ENCODE data around the gene CDHR5.

CDHR5 gene

GRCh38 chr11:611001-611996, 13.5 kb downstream of the CDHR5 start:
- no peak for DNase-seq
- Histone ChIP-seq H3K4me3 (ENCODE audit: low read depth, low read length) (no peak overlapping the region), H3K27me3 (ENCODE audit: insufficient read depth, low read depth, severe bottlenecking) (no peaks in the 10 kb centered on the region), H3K9me3 (ENCODE audit: severe bottlenecking) (no peaks in the 10 kb centered on the region), H3K36me3 (peaks cover 81% of the 10 kb centered on the region), H3K27ac (no peak overlapping the region)
- no peak for TF ChIP-seq CTCF (IDR thresholded peaks at IDR 0.05; ENCODE audit: low read depth, low read length)

- DNase-seq: no peak
- no peaks in the 10 kb centered on the region for H3K9me3 ChIP-seq (ENCODE audit: severe bottlenecking)
- no peak overlapping the region for H3K4me3 ChIP-seq (ENCODE audit: low read depth, low read length)
- peaks cover 87% of the 10 kb centered on the region for H3K36me3 ChIP-seq
- H3K27me3 ChIP-seq (ENCODE audit: insufficient read depth, low read depth, severe bottlenecking): no peaks in the 10 kb centered on the region
- no peak overlapping the region for H3K27ac ChIP-seq
- TF ChIP-seq CTCF (IDR thresholded peaks at IDR 0.05; ENCODE audit: low read depth, low read length): no peak
These were observed 14.5 kb downstream of the CDHR5 start for GRCh38 chr11:610146-610801.

GRCh38 chr11:609341-609811, 15.4 kb downstream of the CDHR5 start:
- H3K27ac ChIP-seq: no peak overlapping the region
- no peak overlapping the region for H3K4me3 ChIP-seq (ENCODE audit: low read depth, low read length)
- no peak for TF ChIP-seq CTCF (IDR thresholded peaks at IDR 0.05; ENCODE audit: low read depth, low read length)
- peaks cover 90% of the 10 kb centered on the region for H3K36me3 ChIP-seq
- H3K9me3 ChIP-seq (ENCODE audit: severe bottlenecking): no peaks in the 10 kb centered on the region
- DNase-seq: no peak
- H3K27me3 ChIP-seq (ENCODE audit: insufficient read depth, low read depth, severe bottlenecking): no peaks in the 10 kb centered on the region

GRCh38 chr11:608791-609251, 15.9 kb downstream of the CDHR5 start:
- no peak overlapping the region for H3K4me3 ChIP-seq (ENCODE audit: low read depth, low read length)
- H3K27ac ChIP-seq: no peak overlapping the region
- no peaks in the 10 kb centered on the region for H3K9me3 ChIP-seq (ENCODE audit: severe bottlenecking)
- no peak for DNase-seq
- H3K36me3 ChIP-seq: peaks cover 95% of the 10 kb centered on the region
- H3K27me3 ChIP-seq (ENCODE audit: insufficient read depth, low read depth, severe bottlenecking): no peaks in the 10 kb centered on the region
- no peak for TF ChIP-seq CTCF (IDR thresholded peaks at IDR 0.05; ENCODE audit: low read depth, low read length)

GRCh38 chr11:607971-608659, 16.6 kb downstream of the CDHR5 start:
- DNase-seq: no peak
- TF ChIP-seq CTCF (IDR thresholded peaks at IDR 0.05; ENCODE audit: low read depth, low read length): no peak

More at GRCh38 chr11:607971-608659, 16.6 kb downstream of the CDHR5 start:
- Histone ChIP-seq H3K9me3 (ENCODE audit: severe bottlenecking) (no peaks in the 10 kb centered on the region), H3K27me3 (ENCODE audit: insufficient read depth, low read depth, severe bottlenecking) (no peaks in the 10 kb centered on the region), H3K27ac (no peak overlapping the region), H3K4me3 (ENCODE audit: low read depth, low read length) (no peak overlapping the region), H3K36me3 (peaks cover 98% of the 10 kb centered on the region)

Measured in WERI-Rb-1 (cell line).